ENCODE results near the gene KLHL35. TPM values are rescaled to one million over a fixed set of nuclear protein-coding genes. Genes with fewer than 3 reads are reported as not detected.

The KLHL35 gene
- total and polyA plus RNA-seq, 4 donors, result 0.07 to 0.42 (median 0.15) TPM; not detected in 1

- 96% methylated on average over 13 of the region's 13 CpGs for WGBS
- Histone ChIP-seq H3K27ac (ENCODE audit: low read depth in 1 of 2, low read length in 2 of 2) (no peak overlapping the region), H3K9ac (ENCODE audit: low read depth in 1 of 2, low read length in 2 of 2) (no peak overlapping the region), H3K36me3 (ENCODE audit: control insufficient read depth in 4 of 4, insufficient read depth in 3 of 4, low read depth in 1 of 4, low read length in 3 of 4) (no peaks in the 10 kb centered on the region), H3K27me3 (ENCODE audit: control insufficient read depth in 4 of 4, insufficient read depth in 4 of 4, low read length in 3 of 4) (no peaks in the 10 kb centered on the region), H3K4me1 (ENCODE audit: control insufficient read depth in 4 of 4, insufficient read depth in 4 of 4, low read length in 3 of 4) (no peaks in the 10 kb centered on the region), H3K4me3 (ENCODE audit: low read depth in 1 of 3, low read length in 3 of 3) (no peak overlapping the region), H3K9me3 (ENCODE audit: control insufficient read depth in 4 of 4, low read length in 3 of 4) (no peaks in the 10 kb centered on the region)
- TF ChIP-seq RAD21 (IDR thresholded peaks at IDR 0.05), result no peak
- TF ChIP-seq SP1 (IDR thresholded peaks at IDR 0.05), result no peak
- TF ChIP-seq FOXA1 (IDR thresholded peaks at IDR 0.05), result no peak
- TF ChIP-seq YY1 (IDR thresholded peaks at IDR 0.05), result no peak
- TF ChIP-seq HNF4G (IDR thresholded peaks at IDR 0.05), result no peak
- TF ChIP-seq FOXA2 (IDR thresholded peaks at IDR 0.05), result no peak
- TF ChIP-seq, protein P1, sequence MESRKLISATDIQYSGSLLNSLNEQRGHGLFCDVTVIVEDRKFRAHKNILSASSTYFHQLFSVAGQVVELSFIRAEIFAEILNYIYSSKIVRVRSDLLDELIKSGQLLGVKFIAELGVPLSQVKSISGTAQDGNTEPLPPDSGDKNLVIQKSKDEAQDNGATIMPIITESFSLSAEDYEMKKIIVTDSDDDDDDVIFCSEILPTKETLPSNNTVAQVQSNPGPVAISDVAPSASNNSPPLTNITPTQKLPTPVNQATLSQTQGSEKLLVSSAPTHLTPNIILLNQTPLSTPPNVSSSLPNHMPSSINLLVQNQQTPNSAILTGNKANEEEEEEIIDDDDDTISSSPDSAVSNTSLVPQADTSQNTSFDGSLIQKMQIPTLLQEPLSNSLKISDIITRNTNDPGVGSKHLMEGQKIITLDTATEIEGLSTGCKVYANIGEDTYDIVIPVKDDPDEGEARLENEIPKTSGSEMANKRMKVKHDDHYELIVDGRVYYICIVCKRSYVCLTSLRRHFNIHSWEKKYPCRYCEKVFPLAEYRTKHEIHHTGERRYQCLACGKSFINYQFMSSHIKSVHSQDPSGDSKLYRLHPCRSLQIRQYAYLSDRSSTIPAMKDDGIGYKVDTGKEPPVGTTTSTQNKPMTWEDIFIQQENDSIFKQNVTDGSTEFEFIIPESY (IDR thresholded peaks at IDR 0.05), result no peak
- TF ChIP-seq EGR1 (IDR thresholded peaks at IDR 0.05; ENCODE audit: low read depth in 2 of 2), result no peak
- no peak for TF ChIP-seq HNF4A (conservative IDR thresholded peaks at IDR 0.05)
- DNase-seq (ENCODE audit: low spot score), result no peak
Observed at GRCh38 chr11:75437966-75438659, 5.1 kb upstream of the KLHL35 start.

GRCh38 chr11:75436806-75437205 is 3.8 kb upstream of the KLHL35 start:
- Histone ChIP-seq H3K9ac (ENCODE audit: low read depth in 1 of 2, low read length in 2 of 2) (no peak overlapping the region), H3K4me3 (ENCODE audit: low read depth in 1 of 3, low read length in 3 of 3) (no peak overlapping the region), H3K27ac (ENCODE audit: low read depth in 1 of 2, low read length in 2 of 2) (no peak overlapping the region), H3K4me1 (ENCODE audit: control insufficient read depth in 4 of 4, insufficient read depth in 4 of 4, low read length in 3 of 4) (no peaks in the 10 kb centered on the region), H3K9me3 (ENCODE audit: control insufficient read depth in 4 of 4, low read length in 3 of 4) (no peaks in the 10 kb centered on the region), H3K27me3 (ENCODE audit: control insufficient read depth in 4 of 4, insufficient read depth in 4 of 4, low read length in 3 of 4) (peaks cover 0 to 4% (median 0%) of the 10 kb centered on the region in 4 donors), H3K36me3 (ENCODE audit: control insufficient read depth in 4 of 4, insufficient read depth in 3 of 4, low read depth in 1 of 4, low read length in 3 of 4) (no peaks in the 10 kb centered on the region)
- 95% methylated on average over 9 of the region's 9 CpGs for WGBS
- no peak for DNase-seq (ENCODE audit: low spot score)
- no peak for TF ChIP-seq FOXA2 (IDR thresholded peaks at IDR 0.05)
- no peak for TF ChIP-seq HNF4A (conservative IDR thresholded peaks at IDR 0.05)
- no peak for TF ChIP-seq FOXA1 (IDR thresholded peaks at IDR 0.05)
- no peak for TF ChIP-seq NR2F2 (IDR thresholded peaks at IDR 0.05)
- TF ChIP-seq TAF1 (conservative IDR thresholded peaks at IDR 0.05), result no peak
- no peak for TF ChIP-seq MAX (IDR thresholded peaks at IDR 0.05)
- TF ChIP-seq GABPA (IDR thresholded peaks at IDR 0.05 in 1 of 2, conservative IDR thresholded peaks at IDR 0.05 in 1 of 2), result no peak
- TF ChIP-seq EGR1 (IDR thresholded peaks at IDR 0.05; ENCODE audit: low read depth in 2 of 2), result no peak

- H3K4me1 ChIP-seq (ENCODE audit: control insufficient read depth in 4 of 4, insufficient read depth in 4 of 4, low read length in 3 of 4), result peaks cover 0 to 2% (median under 1%) of the 10 kb centered on the region in 4 donors
- 93% methylated on average over 9 of the region's 9 CpGs for WGBS
- no peaks in the 10 kb centered on the region for H3K36me3 ChIP-seq (ENCODE audit: control insufficient read depth in 4 of 4, insufficient read depth in 3 of 4, low read depth in 1 of 4, low read length in 3 of 4)
- no peak for TF ChIP-seq NR2F2 (IDR thresholded peaks at IDR 0.05)
- no peak for TF ChIP-seq JUND (IDR thresholded peaks at IDR 0.05)
- no peak for TF ChIP-seq YY1 (IDR thresholded peaks at IDR 0.05)
- TF ChIP-seq FOXA1 (IDR thresholded peaks at IDR 0.05), result no peak
- no peak for TF ChIP-seq FOXA2 (IDR thresholded peaks at IDR 0.05)
- no peak for TF ChIP-seq RAD21 (IDR thresholded peaks at IDR 0.05)
- TF ChIP-seq HNF4A (conservative IDR thresholded peaks at IDR 0.05), result no peak
- no peak for TF ChIP-seq TAF1 (conservative IDR thresholded peaks at IDR 0.05)
- no peak for TF ChIP-seq RXRA (IDR thresholded peaks at IDR 0.05)
- TF ChIP-seq HNF4G (IDR thresholded peaks at IDR 0.05), result no peak
- TF ChIP-seq, protein P2, sequence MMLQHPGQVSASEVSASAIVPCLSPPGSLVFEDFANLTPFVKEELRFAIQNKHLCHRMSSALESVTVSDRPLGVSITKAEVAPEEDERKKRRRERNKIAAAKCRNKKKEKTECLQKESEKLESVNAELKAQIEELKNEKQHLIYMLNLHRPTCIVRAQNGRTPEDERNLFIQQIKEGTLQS (IDR thresholded peaks at IDR 0.05), result no peak
- TF ChIP-seq GABPA (IDR thresholded peaks at IDR 0.05 in 1 of 2, conservative IDR thresholded peaks at IDR 0.05 in 1 of 2), result no peak
- TF ChIP-seq MAX (IDR thresholded peaks at IDR 0.05), result no peak
- TF ChIP-seq, protein P3, sequence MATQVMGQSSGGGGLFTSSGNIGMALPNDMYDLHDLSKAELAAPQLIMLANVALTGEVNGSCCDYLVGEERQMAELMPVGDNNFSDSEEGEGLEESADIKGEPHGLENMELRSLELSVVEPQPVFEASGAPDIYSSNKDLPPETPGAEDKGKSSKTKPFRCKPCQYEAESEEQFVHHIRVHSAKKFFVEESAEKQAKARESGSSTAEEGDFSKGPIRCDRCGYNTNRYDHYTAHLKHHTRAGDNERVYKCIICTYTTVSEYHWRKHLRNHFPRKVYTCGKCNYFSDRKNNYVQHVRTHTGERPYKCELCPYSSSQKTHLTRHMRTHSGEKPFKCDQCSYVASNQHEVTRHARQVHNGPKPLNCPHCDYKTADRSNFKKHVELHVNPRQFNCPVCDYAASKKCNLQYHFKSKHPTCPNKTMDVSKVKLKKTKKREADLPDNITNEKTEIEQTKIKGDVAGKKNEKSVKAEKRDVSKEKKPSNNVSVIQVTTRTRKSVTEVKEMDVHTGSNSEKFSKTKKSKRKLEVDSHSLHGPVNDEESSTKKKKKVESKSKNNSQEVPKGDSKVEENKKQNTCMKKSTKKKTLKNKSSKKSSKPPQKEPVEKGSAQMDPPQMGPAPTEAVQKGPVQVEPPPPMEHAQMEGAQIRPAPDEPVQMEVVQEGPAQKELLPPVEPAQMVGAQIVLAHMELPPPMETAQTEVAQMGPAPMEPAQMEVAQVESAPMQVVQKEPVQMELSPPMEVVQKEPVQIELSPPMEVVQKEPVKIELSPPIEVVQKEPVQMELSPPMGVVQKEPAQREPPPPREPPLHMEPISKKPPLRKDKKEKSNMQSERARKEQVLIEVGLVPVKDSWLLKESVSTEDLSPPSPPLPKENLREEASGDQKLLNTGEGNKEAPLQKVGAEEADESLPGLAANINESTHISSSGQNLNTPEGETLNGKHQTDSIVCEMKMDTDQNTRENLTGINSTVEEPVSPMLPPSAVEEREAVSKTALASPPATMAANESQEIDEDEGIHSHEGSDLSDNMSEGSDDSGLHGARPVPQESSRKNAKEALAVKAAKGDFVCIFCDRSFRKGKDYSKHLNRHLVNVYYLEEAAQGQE (IDR thresholded peaks at IDR 0.05), result no peak
- TF ChIP-seq, protein P4, sequence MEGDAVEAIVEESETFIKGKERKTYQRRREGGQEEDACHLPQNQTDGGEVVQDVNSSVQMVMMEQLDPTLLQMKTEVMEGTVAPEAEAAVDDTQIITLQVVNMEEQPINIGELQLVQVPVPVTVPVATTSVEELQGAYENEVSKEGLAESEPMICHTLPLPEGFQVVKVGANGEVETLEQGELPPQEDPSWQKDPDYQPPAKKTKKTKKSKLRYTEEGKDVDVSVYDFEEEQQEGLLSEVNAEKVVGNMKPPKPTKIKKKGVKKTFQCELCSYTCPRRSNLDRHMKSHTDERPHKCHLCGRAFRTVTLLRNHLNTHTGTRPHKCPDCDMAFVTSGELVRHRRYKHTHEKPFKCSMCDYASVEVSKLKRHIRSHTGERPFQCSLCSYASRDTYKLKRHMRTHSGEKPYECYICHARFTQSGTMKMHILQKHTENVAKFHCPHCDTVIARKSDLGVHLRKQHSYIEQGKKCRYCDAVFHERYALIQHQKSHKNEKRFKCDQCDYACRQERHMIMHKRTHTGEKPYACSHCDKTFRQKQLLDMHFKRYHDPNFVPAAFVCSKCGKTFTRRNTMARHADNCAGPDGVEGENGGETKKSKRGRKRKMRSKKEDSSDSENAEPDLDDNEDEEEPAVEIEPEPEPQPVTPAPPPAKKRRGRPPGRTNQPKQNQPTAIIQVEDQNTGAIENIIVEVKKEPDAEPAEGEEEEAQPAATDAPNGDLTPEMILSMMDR (IDR thresholded peaks at IDR 0.05; ENCODE audit: low read depth, low read length, missing input control), result no peak
Observed at GRCh38 chr11:75435571-75435925, 2.5 kb upstream of the KLHL35 start.

More at GRCh38 chr11:75435571-75435925, 2.5 kb upstream of the KLHL35 start:
- Histone ChIP-seq H3K27ac (ENCODE audit: low read depth in 1 of 2, low read length in 2 of 2) (no peak overlapping the region), H3K4me3 (ENCODE audit: low read depth in 1 of 3, low read length in 3 of 3) (no peak overlapping the region), H3K27me3 (ENCODE audit: control insufficient read depth in 4 of 4, insufficient read depth in 4 of 4, low read length in 3 of 4) (peaks cover 0 to 4% (median 2%) of the 10 kb centered on the region in 4 donors), H3K9ac (ENCODE audit: low read depth in 1 of 2, low read length in 2 of 2) (no peak overlapping the region), H3K9me3 (ENCODE audit: control insufficient read depth in 4 of 4, low read length in 3 of 4) (no peaks in the 10 kb centered on the region)
- no peak for DNase-seq (ENCODE audit: low spot score)

All from liver (tissue), 9 donors.